H1 (cell line): ENCODE measurements around the gene KIAA0319L. TPM values are rescaled to one million over a fixed set of nuclear protein-coding genes. Genes with fewer than 3 reads are reported as not detected.

Experiments
- CTCF ChIA-PET: fragments of 300-600 bp; sonication (Branson Sonifier 250); formaldehyde crosslinking; loops from one replicate; lab custom pipeline; 2021; ENCODE audit not compliant: partially characterized antibody; lab: Charles Lee
- POLR2A ChIA-PET: fragments of 300-600 bp; sonication (Branson Sonifier 250); formaldehyde crosslinking; loops from one replicate; lab custom pipeline; 2021; ENCODE audit warnings: inconsistent platforms; ENCODE audit not compliant: partially characterized antibody; lab: Charles Lee
- DNase-seq, 2 experiments: peaks; one replicate each; pipeline versions ENCODE4 v3.0.0 to v3.0.0-alpha.2; 2010 to 2022; ENCODE audit warnings: low spot score in 2 of 2, low read depth in 1 of 2, mixed read lengths in 1 of 2
- FAIRE-seq: peaks from 2 replicates; lab custom pipeline; 2011; peaks lifted over from hg19 to GRCh38; lab: Jason Lieb, UNC
- H2AFZ ChIP-seq: 2 replicates; pipeline ENCODE4 v1.8.1; 2012; ENCODE audit warnings: low read length, inconsistent platforms
- H2AK5ac ChIP-seq: 2 replicates; pipeline ENCODE4 v1.6.1; 2013; ENCODE audit warnings: low read depth, low read length
- H2BK120ac ChIP-seq: replicated peaks from 2 replicates; pipeline ENCODE3; 2013; ENCODE audit warnings: low read depth, low read length, inconsistent platforms
- H2BK12ac ChIP-seq: 2 replicates; pipeline ENCODE4 v1.6.1; 2013; ENCODE audit warnings: low read depth, low read length
- H2BK15ac ChIP-seq: 2 replicates; pipeline ENCODE4 v1.6.1; 2013; ENCODE audit warnings: low read length
- H2BK20ac ChIP-seq: 2 replicates; pipeline ENCODE4 v1.6.1; 2013; ENCODE audit warnings: low read length
- H2BK5ac ChIP-seq: 2 replicates; pipeline ENCODE4 v1.6.1; 2013; ENCODE audit warnings: low read depth, low read length
- H3K14ac ChIP-seq: 2 replicates; pipeline ENCODE4 v1.6.1; 2013; ENCODE audit warnings: inconsistent platforms; ENCODE audit not compliant: insufficient read length
- H3K18ac ChIP-seq: 2 replicates; pipeline ENCODE4 v1.6.1; 2013; ENCODE audit warnings: low read length; ENCODE audit errors: extremely low read depth
- H3K23ac ChIP-seq: 2 replicates; pipeline ENCODE4 v1.6.1; 2013; ENCODE audit warnings: inconsistent platforms; ENCODE audit not compliant: insufficient read length
- H3K23me2 ChIP-seq: 2 replicates; pipeline ENCODE4 v1.6.1; 2013; ENCODE audit warnings: low read depth, low read length
- H3K27ac ChIP-seq: 2 replicates; pipeline ENCODE4 v1.6.1; 2011; ENCODE audit warnings: low read depth, low read length, inconsistent platforms
- H3K27me3 ChIP-seq, 4 experiments: replicated peaks in 1 of 4; 1 replicate in 1 of 4; 2 replicates in 3 of 4; pipeline versions ENCODE4 v1.6.1 to v1.8.1; 2011 to 2013; ENCODE audit warnings: low read length in 3 of 4, mild to moderate bottlenecking in 3 of 4, inconsistent platforms in 2 of 4, mixed read lengths in 2 of 4, moderate library complexity in 1 of 4; ENCODE audit not compliant: control insufficient read depth in 3 of 4, insufficient read depth in 3 of 4; ENCODE audit errors: extremely low read depth in 1 of 4
- H3K36me3 ChIP-seq, 4 experiments: 2 replicates each; pipeline versions ENCODE4 v1.6.1 to v1.8.1; 2011 to 2013; ENCODE audit warnings: mild to moderate bottlenecking in 4 of 4, low read length in 3 of 4, moderate library complexity in 2 of 4, control low read depth in 1 of 4, inconsistent platforms in 1 of 4; ENCODE audit not compliant: insufficient read depth in 4 of 4, control insufficient read depth in 2 of 4
- H3K4ac ChIP-seq: replicated peaks from 2 replicates; pipeline ENCODE3; 2013; ENCODE audit warnings: low read length, low read depth, mixed read lengths, inconsistent platforms; ENCODE audit not compliant: insufficient read length
- H3K4me1 ChIP-seq, 4 experiments: replicated peaks in 1 of 4; 1 replicate in 1 of 4; 2 replicates in 3 of 4; pipeline versions ENCODE4 v1.6.1 to v1.8.1; 2011 to 2013; ENCODE audit warnings: low read length in 3 of 4, inconsistent platforms in 2 of 4, mixed read lengths in 1 of 4; ENCODE audit not compliant: insufficient read depth in 4 of 4, control insufficient read depth in 3 of 4
- H3K4me2 ChIP-seq, 2 experiments: 2 replicates each; pipeline versions ENCODE4 v1.6.1 to v1.8.1; 2011 to 2013; ENCODE audit warnings: low read depth in 2 of 2, low read length in 2 of 2, control low read depth in 1 of 2, inconsistent platforms in 1 of 2, mild to moderate bottlenecking in 1 of 2; ENCODE audit not compliant: insufficient read depth in 1 of 2
- H3K4me3 ChIP-seq, 4 experiments: fragments of 200-600, 300-600 bp in 1 of 4; sonication (generic), shearing (Covaris generic), sonication (Bioruptor Twin) in 1 of 4; 2 replicates each; pipeline versions ENCODE4 v1.5.1 to v1.8.1; 2011 to 2016; ENCODE audit warnings: low read length in 4 of 4, low read depth in 3 of 4, control low read depth in 2 of 4, inconsistent platforms in 2 of 4, mild to moderate bottlenecking in 2 of 4, mixed read lengths in 1 of 4, moderate library complexity in 1 of 4; ENCODE audit not compliant: insufficient read depth in 2 of 4; ENCODE audit errors: extremely low read depth in 1 of 4
- H3K56ac ChIP-seq: replicated peaks from 2 replicates; pipeline ENCODE3; 2013; ENCODE audit warnings: low read depth, mild to moderate bottlenecking, mixed read lengths, low read length, inconsistent platforms; ENCODE audit not compliant: insufficient read length
- H3K79me1 ChIP-seq: 2 replicates; pipeline ENCODE4 v1.6.1; 2013; ENCODE audit warnings: low read depth, low read length, control low read depth
- H3K79me2 ChIP-seq, 2 experiments: 2 replicates each; pipeline versions ENCODE4 v1.6.1 to v1.8.1; 2012 to 2013; ENCODE audit warnings: low read length in 2 of 2, mild to moderate bottlenecking in 2 of 2, inconsistent platforms in 1 of 2; ENCODE audit not compliant: insufficient read depth in 2 of 2, control insufficient read depth in 1 of 2
- H3K9ac ChIP-seq, 4 experiments: replicated peaks in 1 of 4; 1 replicate in 1 of 4; 2 replicates in 3 of 4; pipeline versions ENCODE4 v1.6.1 to v1.8.1; 2011 to 2013; ENCODE audit warnings: low read depth in 3 of 4, low read length in 3 of 4, control low read depth in 2 of 4, mild to moderate bottlenecking in 2 of 4, moderate library complexity in 2 of 4, inconsistent platforms in 1 of 4; ENCODE audit errors: extremely low read depth in 1 of 4
- H3K9me3 ChIP-seq, 2 experiments: 2 replicates each; pipeline versions ENCODE4 v1.6.1 to v1.8.1; 2012 to 2013; ENCODE audit warnings: mild to moderate bottlenecking in 2 of 2, moderate library complexity in 2 of 2, control low read depth in 1 of 2, inconsistent platforms in 1 of 2, low read depth in 1 of 2, low read length in 1 of 2, mixed read lengths in 1 of 2; ENCODE audit not compliant: insufficient read depth in 2 of 2
- H4K20me1 ChIP-seq, 2 experiments: replicated peaks in 1 of 2; 2 replicates each; pipeline versions ENCODE3 to v1.8.1; 2011 to 2013; ENCODE audit warnings: inconsistent platforms in 2 of 2, low read length in 2 of 2, mild to moderate bottlenecking in 1 of 2; ENCODE audit not compliant: insufficient read depth in 2 of 2, control insufficient read depth in 1 of 2
- H4K5ac ChIP-seq: 2 replicates; pipeline ENCODE4 v1.6.1; 2013; ENCODE audit warnings: low read length, low read depth, mixed read lengths, inconsistent platforms; ENCODE audit not compliant: insufficient read length
- H4K8ac ChIP-seq: 2 replicates; pipeline ENCODE4 v1.8.0; 2013; ENCODE audit warnings: mild to moderate bottlenecking, moderate library complexity, low read length, inconsistent platforms; ENCODE audit not compliant: insufficient read depth; ENCODE audit errors: extremely low read depth
- H4K91ac ChIP-seq: replicated peaks from 2 replicates; pipeline ENCODE3; 2013; ENCODE audit warnings: low read length, mixed read lengths, inconsistent platforms; ENCODE audit not compliant: insufficient read length
- CBX8 ChIP-seq: fragments of 300-800, 300-1000 bp; sonication (generic); IDR thresholded peaks from 2 replicates; pipeline ENCODE4 v1.7.1; 2016; ENCODE audit warnings: low read depth, low read length, borderline replicate concordance
- CREB1 ChIP-seq: IDR thresholded peaks from 2 replicates; pipeline ENCODE4 v1.6.1; 2012; ENCODE audit warnings: inconsistent platforms
- EGR1 ChIP-seq: IDR thresholded peaks from 2 replicates; pipeline ENCODE4 v1.6.1; 2011; ENCODE audit warnings: low read depth, low read length, borderline replicate concordance
- HDAC2 ChIP-seq, 2 experiments: fragments of 300-600 bp in 1 of 2; sonication (generic) in 1 of 2; IDR thresholded peaks; 2 replicates each; pipeline ENCODE4 v1.6.1; 2011 to 2012; ENCODE audit warnings: low read depth in 2 of 2, low read length in 2 of 2, mild to moderate bottlenecking in 2 of 2, moderate library complexity in 2 of 2, borderline replicate concordance in 1 of 2, inconsistent platforms in 1 of 2
- KDM4A ChIP-seq: IDR thresholded peaks from one replicate; pipeline ENCODE4 v1.7.1; 2012; ENCODE audit warnings: low read depth, mild to moderate bottlenecking, moderate library complexity, low read length, inconsistent platforms; ENCODE audit not compliant: severe bottlenecking
- MAFK ChIP-seq: IDR thresholded peaks from 2 replicates; pipeline ENCODE4 v1.6.1; 2012; ENCODE audit warnings: low read depth, mild to moderate bottlenecking, improper control_type of control experiment, low read length
- POU5F1 ChIP-seq: IDR thresholded peaks from 2 replicates; pipeline ENCODE4 v1.6.1; 2011; ENCODE audit warnings: low read depth, mild to moderate bottlenecking, low read length, moderate library complexity
- SIRT6 ChIP-seq: IDR thresholded peaks from one replicate; pipeline ENCODE4 v1.7.1; 2012; ENCODE audit warnings: low read length, inconsistent platforms
- SIX5 ChIP-seq: IDR thresholded peaks from 2 replicates; pipeline ENCODE4 v1.6.1; 2011; ENCODE audit warnings: mild to moderate bottlenecking, low read depth, low read length
- TAF7 ChIP-seq: optimal IDR thresholded peaks from 2 replicates; pipeline ENCODE3; 2011; ENCODE audit warnings: low read depth, mild to moderate bottlenecking, inconsistent platforms, low read length, moderate library complexity, borderline replicate concordance
- TBP ChIP-seq: IDR thresholded peaks from 2 replicates; pipeline ENCODE4 v1.6.1; 2011; ENCODE audit warnings: low read depth, low read length, improper control_type of control experiment
- TCF12 ChIP-seq: IDR thresholded peaks from 2 replicates; pipeline ENCODE4 v1.6.1; 2011; ENCODE audit warnings: low read depth, mild to moderate bottlenecking, low read length
- polyA plus RNA-seq, 7 experiments: library from polyadenylated mRNA; depleted of rRNA in 3 of 7; stranded (reverse) in 5 of 7; unstranded in 2 of 7; fragments of >200 nt in 5 of 7; fragments of 200-250 nt in 2 of 7; gene quantifications; 1 replicate in 5 of 7; 2 replicates in 1 of 7; 4 replicates in 1 of 7; pipeline versions ENCODE4 v1.2.1 to v1.2.3, GENCODE V29; 2011 to 2013; ENCODE audit warnings: missing spikeins in 2 of 7, mixed read lengths in 2 of 7
- total RNA-seq: library from RNA; stranded (reverse); fragmentation: NEBNext Ultra II Directional; extraction: Animal tissue kit (Norgen Biotek cat#: 25700); gene quantifications from 2 replicates; pipeline ENCODE4 v1.2.1, GENCODE V29; 2021
- TF ChIP-seq, protein P1 (sequence below), 3 experiments: IDR thresholded peaks; 1 replicate in 2 of 3; 2 replicates in 1 of 3; pipeline versions ENCODE4 v1.5.1 to v1.6.1; 2011; ENCODE audit warnings: low read length in 3 of 3, mild to moderate bottlenecking in 3 of 3, inconsistent platforms in 2 of 3, low read depth in 1 of 3, moderate library complexity in 1 of 3; ENCODE audit not compliant: insufficient read depth in 1 of 3; ENCODE audit errors: control extremely low read depth in 1 of 3

The KIAA0319L gene
- total and polyA plus RNA-seq, 2 of the 8 experiments (the other 6 are each of a cell fraction or from before 2014, with no cell fraction given): 40.1 to 55.7 TPM

DNA sequence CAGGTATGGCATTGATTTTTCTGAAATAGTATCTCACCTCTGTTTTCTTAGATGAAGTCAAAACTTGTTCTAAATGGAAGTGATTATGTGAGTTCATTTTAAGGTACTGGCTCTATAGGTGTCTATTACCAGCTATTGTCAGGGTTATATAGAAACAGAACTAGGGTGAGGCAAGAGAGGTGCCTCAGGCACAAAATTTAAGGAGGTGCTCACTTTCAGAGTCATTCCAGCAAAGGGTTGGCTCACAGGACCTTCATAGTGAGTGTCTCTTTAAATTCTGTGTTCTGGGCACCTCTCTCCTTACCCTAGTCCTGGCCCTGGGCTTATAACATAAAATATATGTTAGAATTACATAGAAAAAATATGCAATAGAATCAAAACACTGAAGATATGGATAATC is 49.3 kb downstream of the KIAA0319L start:
- POLR2A ChIA-PET: interaction anchor here (1.4 kb wide), 1 partner anchor 9 kb away, joined by 3 read pairs; no protein-coding TSS in a partner anchor
- no peak overlapping the region for H2BK15ac ChIP-seq
- no peak overlapping the region for H2BK120ac ChIP-seq
- DNase-seq: no peak
- H3K4ac ChIP-seq: no peak overlapping the region
- H2AK5ac ChIP-seq: no peak overlapping the region
- no peaks in the 10 kb centered on the region for H3K27me3 ChIP-seq
- peaks cover 3 to 15% (median 3%) of the 10 kb centered on the region in 4 experiments; a peak in 6 of 8 replicates for H3K36me3 ChIP-seq
- H3K14ac ChIP-seq: no peak overlapping the region
- no peak overlapping the region for H2BK20ac ChIP-seq
- H4K20me1 ChIP-seq: peaks cover 0 to 3% of the 10 kb centered on the region in 2 experiments
- H4K5ac ChIP-seq: no peak overlapping the region
- H2BK12ac ChIP-seq: no peak overlapping the region
- no peak overlapping the region for H3K4me3 ChIP-seq
- H3K23ac ChIP-seq: no peak overlapping the region
- H3K27ac ChIP-seq: no peak overlapping the region
- peaks cover 0 to 29% of the 10 kb centered on the region in 2 experiments; a peak in 2 of 4 replicates for H3K79me2 ChIP-seq
- H3K9me3 ChIP-seq: no peaks in the 10 kb centered on the region
- no peak overlapping the region for H3K9ac ChIP-seq
- H4K8ac ChIP-seq: no peak overlapping the region
- CTCF ChIA-PET: interaction anchor here (1.4 kb wide), 1 partner anchor 12 kb away, joined by 4 read pairs; no protein-coding TSS in a partner anchor
- H2AFZ ChIP-seq: no peak overlapping the region
- peaks cover 2% of the 10 kb centered on the region; the same call in 1 of the 2 replicates for H3K79me1 ChIP-seq
- H3K4me2 ChIP-seq: no peak overlapping the region
- H3K18ac ChIP-seq: no peak overlapping the region
- H2BK5ac ChIP-seq: no peak overlapping the region
- H4K91ac ChIP-seq: no peak overlapping the region
- FAIRE-seq: no peak
- no peaks in the 10 kb centered on the region for H3K4me1 ChIP-seq
- H3K56ac ChIP-seq: no peak overlapping the region
- no peaks in the 10 kb centered on the region for H3K23me2 ChIP-seq
- no peak for TF ChIP-seq CBX8
- TF ChIP-seq, protein P1, sequence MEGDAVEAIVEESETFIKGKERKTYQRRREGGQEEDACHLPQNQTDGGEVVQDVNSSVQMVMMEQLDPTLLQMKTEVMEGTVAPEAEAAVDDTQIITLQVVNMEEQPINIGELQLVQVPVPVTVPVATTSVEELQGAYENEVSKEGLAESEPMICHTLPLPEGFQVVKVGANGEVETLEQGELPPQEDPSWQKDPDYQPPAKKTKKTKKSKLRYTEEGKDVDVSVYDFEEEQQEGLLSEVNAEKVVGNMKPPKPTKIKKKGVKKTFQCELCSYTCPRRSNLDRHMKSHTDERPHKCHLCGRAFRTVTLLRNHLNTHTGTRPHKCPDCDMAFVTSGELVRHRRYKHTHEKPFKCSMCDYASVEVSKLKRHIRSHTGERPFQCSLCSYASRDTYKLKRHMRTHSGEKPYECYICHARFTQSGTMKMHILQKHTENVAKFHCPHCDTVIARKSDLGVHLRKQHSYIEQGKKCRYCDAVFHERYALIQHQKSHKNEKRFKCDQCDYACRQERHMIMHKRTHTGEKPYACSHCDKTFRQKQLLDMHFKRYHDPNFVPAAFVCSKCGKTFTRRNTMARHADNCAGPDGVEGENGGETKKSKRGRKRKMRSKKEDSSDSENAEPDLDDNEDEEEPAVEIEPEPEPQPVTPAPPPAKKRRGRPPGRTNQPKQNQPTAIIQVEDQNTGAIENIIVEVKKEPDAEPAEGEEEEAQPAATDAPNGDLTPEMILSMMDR (IDR thresholded peaks at IDR 0.05; ENCODE audit: control extremely low read depth in 1 of 3, insufficient read depth in 1 of 3, low read depth in 1 of 3, low read length in 3 of 3): no peak
- TF ChIP-seq EGR1: no peak
- no peak for TF ChIP-seq HDAC2 (IDR thresholded peaks at IDR 0.05; ENCODE audit: borderline replicate concordance in 1 of 2, low read depth in 2 of 2, low read length in 2 of 2)
- no peak for TF ChIP-seq TAF7
- TF ChIP-seq SIX5: no peak
- TF ChIP-seq MAFK: no peak
- no peak for TF ChIP-seq TCF12
- no peak for TF ChIP-seq SIRT6
- TF ChIP-seq KDM4A: no peak
- no peak for TF ChIP-seq TBP
- no peak for TF ChIP-seq CREB1
- TF ChIP-seq POU5F1: no peak
